HepG2 (cell line): Measurements from ENCODE around the gene CAPN12. TPM values are rescaled to one million over a fixed set of nuclear protein-coding genes. Genes with fewer than 3 reads are reported as not detected.

Experiments used
- BCL6 ChIP-seq: IDR thresholded peaks from 2 replicates; pipeline ENCODE4 v1.6.1; 2016; ENCODE audit warnings: missing genetic modification reagents, missing compliant biosample characterization
- CENPT ChIP-seq: sonication (generic); formaldehyde crosslinking; IDR thresholded peaks from 2 replicates; pipeline ENCODE4 v1.8.0; 2022; ENCODE audit warnings: low read depth, mild to moderate bottlenecking, moderate library complexity, missing genetic modification reagents
- CREM ChIP-seq, 2 experiments: sonication (generic) in 1 of 2; formaldehyde crosslinking in 1 of 2; IDR thresholded peaks; 2 replicates each; pipeline versions ENCODE4 v1.4.0 to v1.6.1; 2016 to 2020; ENCODE audit warnings: antibody characterized with exemption in 1 of 2, mild to moderate bottlenecking in 1 of 2, missing genetic modification reagents in 1 of 2
- KAT2B ChIP-seq: fragments of 150-350 bp; IDR thresholded peaks from 2 replicates; pipeline ENCODE4 v1.6.1; 2014; ENCODE audit warnings: low read depth, low read length, borderline replicate concordance
- KDM2A ChIP-seq: sonication (generic); formaldehyde crosslinking; IDR thresholded peaks from 2 replicates; pipeline ENCODE4 v1.4.0; 2020; ENCODE audit warnings: low read depth, missing genetic modification reagents, borderline replicate concordance
- MYNN ChIP-seq: sonication (generic); formaldehyde crosslinking; IDR thresholded peaks from 2 replicates; pipeline ENCODE4 v1.4.0; 2020; ENCODE audit warnings: mild to moderate bottlenecking, low read depth, missing genetic modification reagents
- PRDM4 ChIP-seq: sonication (generic); formaldehyde crosslinking; IDR thresholded peaks from 2 replicates; pipeline ENCODE4 v1.9.0; 2021; ENCODE audit warnings: missing genetic modification reagents, borderline replicate concordance
- TBX2 ChIP-seq: sonication (generic); formaldehyde crosslinking; IDR thresholded peaks from 2 replicates; pipeline ENCODE4 v1.5.0; 2020; ENCODE audit warnings: missing genetic modification reagents, mild to moderate bottlenecking, borderline replicate concordance
- ZNF124 ChIP-seq: sonication (generic); formaldehyde crosslinking; IDR thresholded peaks from 2 replicates; pipeline ENCODE4 v1.4.0; 2020; ENCODE audit warnings: missing genetic modification reagents
- ZNF317 ChIP-seq: sonication (generic); formaldehyde crosslinking; IDR thresholded peaks from 2 replicates; pipeline ENCODE4 v1.5.0; 2020; ENCODE audit warnings: mild to moderate bottlenecking, missing genetic modification reagents
- ZNF468 ChIP-seq: sonication (generic); formaldehyde crosslinking; IDR thresholded peaks from 2 replicates; pipeline ENCODE4 v1.8.0; 2022; ENCODE audit warnings: mild to moderate bottlenecking, moderate library complexity, missing genetic modification reagents
- ZNF543 ChIP-seq: sonication (generic); formaldehyde crosslinking; IDR thresholded peaks from 2 replicates; pipeline ENCODE4 v1.4.0; 2020; ENCODE audit warnings: mild to moderate bottlenecking, missing genetic modification reagents
- ZNF546 ChIP-seq: sonication (generic); formaldehyde crosslinking; conservative IDR thresholded peaks from 2 replicates; pipeline ENCODE4 v1.8.1; 2023; ENCODE audit warnings: mild to moderate bottlenecking, missing genetic modification reagents
- ZNF670 ChIP-seq: sonication (generic); formaldehyde crosslinking; IDR thresholded peaks from 2 replicates; pipeline ENCODE4 v1.8.0; 2022; ENCODE audit warnings: mild to moderate bottlenecking, missing genetic modification reagents, borderline replicate concordance
- ZNF687 ChIP-seq: sonication (generic); formaldehyde crosslinking; IDR thresholded peaks from 2 replicates; pipeline ENCODE4 v1.5.1; 2020; ENCODE audit warnings: mild to moderate bottlenecking, missing genetic modification reagents, moderate library complexity
- ZNF704 ChIP-seq: sonication (generic); formaldehyde crosslinking; IDR thresholded peaks from 2 replicates; pipeline ENCODE4 v1.8.1; 2023; ENCODE audit warnings: mild to moderate bottlenecking, inconsistent platforms, moderate library complexity, missing genetic modification reagents, borderline replicate concordance
- ZNF710 ChIP-seq: sonication (generic); formaldehyde crosslinking; IDR thresholded peaks from 2 replicates; pipeline ENCODE4 v1.5.0; 2020; ENCODE audit warnings: mild to moderate bottlenecking, missing genetic modification reagents, borderline replicate concordance
- polyA plus RNA-seq, 8 experiments: library from polyadenylated mRNA; depleted of rRNA in 3 of 8; stranded (reverse) in 7 of 8; unstranded in 1 of 8; fragments of >200 nt; fragmentation: Illumina TruSeq in 4 of 8; extraction: Trizol in 4 of 8; gene quantifications; 2 replicates each; pipeline versions ENCODE4 v1.2.1 to v1.2.3, GENCODE V29; 2011 to 2016; ENCODE audit warnings: low read depth in 4 of 8, missing spikeins in 1 of 8, mixed read lengths in 1 of 8; ENCODE audit not compliant: insufficient read depth in 1 of 8
- total RNA-seq, 5 experiments: library from RNA; depleted of rRNA; stranded (reverse); fragments of >200 nt; fragmentation: Illumina TruSeq; extraction: Trizol; gene quantifications; 2 replicates each; pipeline ENCODE4 v1.2.3, GENCODE V29; 2016; ENCODE audit warnings: low read depth in 1 of 5

CAPN12 gene
- total and polyA plus RNA-seq, 2 of the 13 experiments (the other 11 are each of a cell fraction or from before 2014, with no cell fraction given) = 1.6 to 13.6 TPM

- TF ChIP-seq ZNF687 (CRISPR knock-in tag) (peak; percentile 19; the same call in 1 of the 2 replicates), KAT2B (no peak), KDM2A (CRISPR knock-in tag) (no peak), CENPT (CRISPR knock-in tag) (peak; percentile 37; the same call in 1 of the 2 replicates), ZNF546 (CRISPR knock-in tag) (no peak), CREM (IDR thresholded peaks at IDR 0.05) (no peak), CREM (CRISPR knock-in tag; IDR thresholded peaks at IDR 0.05) (no peak), ZNF317 (CRISPR knock-in tag) (no peak), ZNF124 (CRISPR knock-in tag) (no peak), TBX2 (CRISPR knock-in tag) (no peak), MYNN (CRISPR knock-in tag) (no peak), ZNF468 (CRISPR knock-in tag) (no peak), BCL6 (CRISPR knock-in tag) (no peak), ZNF670 (no peak), PRDM4 (CRISPR knock-in tag) (no peak), ZNF543 (CRISPR knock-in tag) (no peak), ZNF710 (CRISPR knock-in tag) (no peak), ZNF704 (CRISPR knock-in tag) (no peak)
These were observed 1.0 kb upstream of the CAPN12 start (continued) for GRCh38 chr19:38745316-38745715.
